GM12873 (cell line): ENCODE results near the gene VCAN.

Experiments used
- CTCF ChIP-seq: IDR thresholded peaks from 2 replicates; pipeline ENCODE4 v1.5.1; 2012; ENCODE audit warnings: low read depth, mild to moderate bottlenecking, moderate library complexity, low read length, control low read depth; ENCODE audit not compliant: insufficient read depth; ENCODE audit errors: missing control alignments

Gene VCAN

GRCh38 chr5:83538786-83539462 lies 67.4 kb downstream of the VCAN start:
- no peak for TF ChIP-seq CTCF

- no peak for TF ChIP-seq CTCF
Measured at GRCh38 chr5:83539463-83539790, 67.9 kb downstream of the VCAN start.

- no peak for TF ChIP-seq CTCF
Measured at GRCh38 chr5:83540105-83540504, 68.6 kb downstream of the VCAN start.

GRCh38 chr5:83540783-83541182 lies 69.2 kb downstream of the VCAN start:
- TF ChIP-seq CTCF, result no peak

- TF ChIP-seq CTCF, result no peak
Measured at GRCh38 chr5:83542839-83543238, 71.3 kb downstream of the VCAN start.

GRCh38 chr5:83543898-83544297 lies 72.4 kb downstream of the VCAN start:
- TF ChIP-seq CTCF, result no peak

GRCh38 chr5:83547161-83547560 lies 75.6 kb downstream of the VCAN start:
- TF ChIP-seq CTCF, result no peak
